GM12878 (cell line): ENCODE results near the gene GNAT3. TPM values are rescaled to one million over a fixed set of nuclear protein-coding genes. Genes with fewer than 3 reads are reported as not detected.

Experiments used
- ATAC-seq: fragments of 200-7000 bp; cut with Tn5 transposase; 3 replicates; pipeline ENCODE4 v1.9.1; 2020; ENCODE audit warnings: mild to moderate bottlenecking, moderate library complexity
- BruUV-seq: library from RNA; stranded (reverse); fragments of 400-500 nt; replicated peaks from 2 replicates; lab custom pipeline; 2021; lab: Mats Ljungman, UMichigan
- CTCF ChIA-PET: fragments of 300-600 bp; sonication (Branson Sonifier 250); formaldehyde crosslinking; extraction: SDS; loops from one replicate; lab custom pipeline; 2021; ENCODE audit warnings: inconsistent platforms; lab: Yijun Ruan, JAX
- POLR2A ChIA-PET: fragments of 350-600 bp; formaldehyde crosslinking; extraction: SDS; loops from one replicate; lab custom pipeline; 2021; ENCODE audit warnings: inconsistent platforms; lab: Charles Lee
- RAD21 ChIA-PET: fragments of 300-600 bp; sonication (Branson Sonifier 250); formaldehyde crosslinking; loops from one replicate; lab custom pipeline; 2023; ENCODE audit warnings: antibody characterized with exemption; ENCODE audit not compliant: unreplicated experiment; lab: Charles Lee
- SMC1A ChIA-PET: fragments of 300-600 bp; sonication (Branson Sonifier 250); formaldehyde crosslinking; loops from one replicate; lab custom pipeline; 2023; ENCODE audit not compliant: unreplicated experiment, uncharacterized antibody; lab: Charles Lee
- DNase-seq: peaks from one replicate; pipeline ENCODE4 v3.0.0-alpha.2; 2011; ENCODE audit warnings: low read depth, low spot score
- FAIRE-seq: peaks from 3 replicates; lab custom pipeline; 2011; peaks lifted over from hg19 to GRCh38; lab: Jason Lieb, UNC
- H2AFZ ChIP-seq: 2 replicates; pipeline ENCODE4 v1.6.0; 2011; ENCODE audit warnings: low read depth, low read length, control low read depth; ENCODE audit not compliant: control insufficient read depth
- H3K27ac ChIP-seq: 2 replicates; pipeline ENCODE4 v1.5.1; 2011; ENCODE audit warnings: control low read depth; ENCODE audit not compliant: control insufficient read depth, insufficient read depth
- H3K27me3 ChIP-seq, 2 experiments: replicated peaks in 1 of 2; 2 replicates each; pipeline versions ENCODE4 v1.6.0 to v1.6.1; 2011; ENCODE audit warnings: low read length in 1 of 2; ENCODE audit not compliant: control insufficient read depth in 2 of 2, insufficient read depth in 2 of 2
- H3K36me3 ChIP-seq, 2 experiments: 2 replicates each; pipeline ENCODE4 v1.5.1; 2011; ENCODE audit warnings: low read length in 1 of 2; ENCODE audit not compliant: control insufficient read depth in 2 of 2, insufficient read depth in 2 of 2
- H3K4me1 ChIP-seq: 2 replicates; pipeline ENCODE4 v1.6.1; 2011; ENCODE audit warnings: mild to moderate bottlenecking, low read length, moderate library complexity, mixed read lengths; ENCODE audit not compliant: control insufficient read depth, insufficient read depth
- H3K4me2 ChIP-seq: 2 replicates; pipeline ENCODE4 v1.6.0; 2011; ENCODE audit warnings: control low read depth; ENCODE audit not compliant: control insufficient read depth, insufficient read depth
- H3K4me3 ChIP-seq: fragments of 200-600 bp; sonication (generic); 2 replicates; pipeline ENCODE4 v1.5.1; 2016
- H3K79me2 ChIP-seq: 2 replicates; pipeline ENCODE4 v1.6.0; 2011; ENCODE audit warnings: low read length; ENCODE audit not compliant: control insufficient read depth, insufficient read depth
- H3K9ac ChIP-seq: 2 replicates; pipeline ENCODE4 v1.8.0; 2011; ENCODE audit warnings: low read length, control low read depth, mixed read lengths; ENCODE audit not compliant: control insufficient read depth, insufficient read depth
- H3K9me3 ChIP-seq: replicated peaks from 3 replicates; pipeline ENCODE4 v1.5.1; 2011; ENCODE audit warnings: mild to moderate bottlenecking, low read length; ENCODE audit not compliant: control insufficient read depth, insufficient read depth
- H4K20me1 ChIP-seq: 2 replicates; pipeline ENCODE4 v1.6.0; 2011; ENCODE audit not compliant: control insufficient read depth, insufficient read depth
- BCL11A ChIP-seq: IDR thresholded peaks from 2 replicates; pipeline ENCODE4 v1.6.1; 2011; ENCODE audit warnings: low read depth, low read length
- CHD1 ChIP-seq: IDR thresholded peaks from 2 replicates; pipeline ENCODE4 v1.6.1; 2012; ENCODE audit warnings: low read depth, low read length, improper control_type of control experiment
- CTCF ChIP-seq, 3 experiments: IDR thresholded peaks in 2 of 3; conservative IDR thresholded peaks in 1 of 3; 2 replicates each; pipeline ENCODE4 v1.5.1; 2011; ENCODE audit warnings: low read depth in 3 of 3, low read length in 3 of 3, mild to moderate bottlenecking in 3 of 3, control low read depth in 2 of 3, moderate library complexity in 2 of 3, inconsistent platforms in 1 of 3, mixed read lengths in 1 of 3; ENCODE audit not compliant: control insufficient read depth in 2 of 3, insufficient read depth in 1 of 3; ENCODE audit errors: extremely low read depth in 1 of 3
- HDAC2 ChIP-seq: fragments of 200-600 bp; sonication (generic); IDR thresholded peaks from 2 replicates; pipeline ENCODE4 v1.6.1; 2017
- NFIC ChIP-seq: IDR thresholded peaks from 2 replicates; pipeline ENCODE4 v1.6.1; 2012; ENCODE audit warnings: low read depth, mild to moderate bottlenecking, inconsistent platforms, low read length, moderate library complexity
- NFXL1 ChIP-seq: fragments of 450-650 bp; IDR thresholded peaks from 2 replicates; pipeline ENCODE4 v1.6.1; 2017; ENCODE audit warnings: antibody characterized with exemption, mild to moderate bottlenecking, borderline replicate concordance
- NKRF ChIP-seq: fragments of 450-650 bp; conservative IDR thresholded peaks from 2 replicates; pipeline ENCODE4 v1.6.1; 2017; ENCODE audit warnings: mild to moderate bottlenecking, moderate library complexity
- PKNOX1 ChIP-seq: fragments of 450-650 bp; IDR thresholded peaks from 2 replicates; pipeline ENCODE4 v1.6.1; 2016; ENCODE audit warnings: mild to moderate bottlenecking
- RAD21 ChIP-seq: IDR thresholded peaks from 2 replicates; pipeline ENCODE4 v1.6.1; 2011; ENCODE audit warnings: mild to moderate bottlenecking, low read depth, low read length, moderate library complexity; ENCODE audit not compliant: insufficient read depth
- SRF ChIP-seq, 2 experiments: IDR thresholded peaks; 2 replicates each; pipeline ENCODE4 v1.6.1; 2011; ENCODE audit warnings: low read depth in 2 of 2, low read length in 2 of 2, mild to moderate bottlenecking in 1 of 2, moderate library complexity in 1 of 2
- ZNF217 ChIP-seq: fragments of 450-650 bp; IDR thresholded peaks from 2 replicates; pipeline ENCODE4 v1.6.1; 2017; ENCODE audit warnings: antibody characterized with exemption, mild to moderate bottlenecking
- ZNF622 ChIP-seq: fragments of 450-650 bp; IDR thresholded peaks from 2 replicates; pipeline ENCODE4 v1.6.1; 2017; ENCODE audit warnings: mild to moderate bottlenecking, inconsistent platforms
- WGBS: methylation state at CpG from one replicate; pipeline ENCODE4 v1.1.6; 2016; ENCODE audit warnings: low lambda C conversion rate; ENCODE audit not compliant: insufficient replicate concordance, insufficient coverage; ENCODE audit errors: missing lambda C conversion rate; 5-methylcytosine and 5-hydroxymethylcytosine counted together
- in situ Hi-C: fragments of 300-500 bp; cut with MboI; formaldehyde crosslinking; loops from 9 replicates; pipeline ENCODE4 v1.14.3; 2018; ENCODE audit warnings: mixed read lengths
- intact Hi-C: fragments of 100-400 bp; cut with micrococcal nuclease; formaldehyde crosslinking; loops from one replicate; pipeline ENCODE4 v1.14.2; 2022; ENCODE audit not compliant: unreplicated experiment
- polyA plus RNA-seq, 11 experiments: library from polyadenylated mRNA; depleted of rRNA in 4 of 11; unstranded in 6 of 11; stranded (reverse) in 5 of 11; fragments of >200 nt; fragmentation: Nextera tagmentation in 4 of 11; fragmentation: Illumina TruSeq in 1 of 11; extraction: Ambion mirVana in 4 of 11; extraction: Trizol in 1 of 11; gene quantifications; 1 replicate in 1 of 11; 2 replicates in 10 of 11; pipeline versions ENCODE4 v1.2.1 to v1.2.3, GENCODE V29; 2011 to 2016; ENCODE audit warnings: inconsistent platforms in 2 of 11, missing spikeins in 2 of 11, low read depth in 1 of 11
- total RNA-seq, 4 experiments: library from RNA; depleted of rRNA in 3 of 4; stranded (reverse); fragments of >200 nt in 3 of 4; fragmentation: Illumina TruSeq in 1 of 4; extraction: Trizol in 1 of 4; gene quantifications; 2 replicates each; pipeline versions ENCODE4 v1.2.1 to v1.2.3, GENCODE V29; 2013 to 2021

Gene GNAT3
- total and polyA plus RNA-seq, 10 of the 15 experiments (the other 5 are each of a cell fraction or from before 2014, with no cell fraction given), result 1.7 to 8.3 (median 5.8) TPM; not detected in 1

GRCh38 chr7:80420876-80421275 lies 91.0 kb downstream of the GNAT3 start (continued):
- TF ChIP-seq CHD1, result no peak
- no peak for TF ChIP-seq ZNF622

GRCh38 chr7:80417211-80417793 lies 94.6 kb downstream of the GNAT3 start:
- TF ChIP-seq HDAC2 (no peak), NFXL1 (no peak), PKNOX1 (no peak), ZNF217 (no peak), CTCF (IDR thresholded peaks at IDR 0.05 in 2 of 3, conservative IDR thresholded peaks at IDR 0.05 in 1 of 3; ENCODE audit: control insufficient read depth in 2 of 3, extremely low read depth in 1 of 3, insufficient read depth in 1 of 3, low read depth in 3 of 3, low read length in 3 of 3) (no peak), NFIC (no peak), NKRF (no peak), SRF (IDR thresholded peaks at IDR 0.05; ENCODE audit: low read depth in 2 of 2, low read length in 2 of 2) (no peak), RAD21 (no peak), BCL11A (no peak)
- no peaks in the 10 kb centered on the region for H3K4me1 ChIP-seq
- no peak overlapping the region for H3K27ac ChIP-seq
- no TSS peak for BruUV-seq
- 34% methylated on average over 6 of the region's 6 CpGs for WGBS
- H3K4me2 ChIP-seq, result no peak overlapping the region
- intact Hi-C loops (no loop called here), in situ Hi-C loops (no loop called here)
- H3K9me3 ChIP-seq, result no peaks in the 10 kb centered on the region
- ChIA-PET RAD21 (no interaction called here), CTCF (no interaction called here), POLR2A (no interaction called here), SMC1A (no interaction called here)
- no peak overlapping the region for H3K4me3 ChIP-seq
- no peak for FAIRE-seq
- no peak overlapping the region for H3K9ac ChIP-seq
- no peaks in the 10 kb centered on the region; a peak in 1 of 4 replicates for H3K27me3 ChIP-seq
- H3K36me3 ChIP-seq, result no peaks in the 10 kb centered on the region
- H3K79me2 ChIP-seq, result no peaks in the 10 kb centered on the region
- no peak for DNase-seq
- no peaks in the 10 kb centered on the region for H4K20me1 ChIP-seq
- H2AFZ ChIP-seq, result no peak overlapping the region
- no peak for ATAC-seq
